Psoas muscle (tissue), 8 donors: ENCODE measurements around the gene MT1H. TPM values are rescaled to one million over a fixed set of nuclear protein-coding genes. Genes with fewer than 3 reads are reported as not detected.

Experiments
- ATAC-seq, 4 donors: fragments of 200-7000 bp; cut with Tn5 transposase; one replicate each; pipeline ENCODE4 v1.9.1; 2020; ENCODE audit warnings: moderate library complexity in 3 of 4, mild to moderate bottlenecking in 2 of 4
- DNase-seq, 2 donors: peaks; one replicate each; pipeline ENCODE4 v3.0.0-alpha.2; 2020
- H3K27ac ChIP-seq: fragments of 200-600 bp; one replicate; pipeline ENCODE4 v1.8.0; 2022
- H3K27me3 ChIP-seq, 3 donors: fragments of 200-600 bp in 1 of 3; one replicate each; pipeline versions ENCODE4 v1.6.1 to v1.8.0; 2013 to 2022; ENCODE audit warnings: low read length in 2 of 3, mild to moderate bottlenecking in 2 of 3, moderate library complexity in 1 of 3; ENCODE audit not compliant: insufficient read depth in 3 of 3
- H3K36me3 ChIP-seq, 2 donors: fragments of 200-600 bp in 1 of 2; one replicate each; pipeline versions ENCODE4 v1.6.1 to v1.8.0; 2013 to 2022; ENCODE audit warnings: low read depth in 1 of 2, mild to moderate bottlenecking in 1 of 2, moderate library complexity in 1 of 2; ENCODE audit not compliant: insufficient read depth in 1 of 2
- H3K4me1 ChIP-seq: fragments of 200-600 bp; one replicate; pipeline ENCODE4 v1.8.0; 2022
- H3K4me3 ChIP-seq: fragments of 200-600 bp; one replicate; pipeline ENCODE4 v1.8.0; 2022; ENCODE audit warnings: mild to moderate bottlenecking
- H3K9me3 ChIP-seq: fragments of 200-600 bp; one replicate; pipeline ENCODE4 v1.8.0; 2022
- CTCF ChIP-seq: fragments of 200-600 bp; IDR thresholded peaks from one replicate; pipeline ENCODE4 v1.8.0; 2022; ENCODE audit warnings: antibody characterized with exemption
- WGBS, 3 donors: extraction: QIAGEN DNeasy Blood & Tissue Kit; methylation state at CpG; one replicate each; pipeline versions ENCODE4 v1.1.6 to v1.1.7; 2013; 5-methylcytosine and 5-hydroxymethylcytosine counted together
- intact Hi-C, 2 donors: fragments of 100-400 bp; cut with DNase I; formaldehyde crosslinking; loops; one replicate each; pipeline versions ENCODE4 v1.11.0 to v1.14.2; 2022
- polyA plus RNA-seq, 3 donors: library from polyadenylated mRNA; stranded (reverse); fragments of 200-250 nt; gene quantifications; one replicate each; pipeline ENCODE4 v1.2.3, GENCODE V29; 2013
- total RNA-seq, 4 donors: library from RNA; stranded (reverse); fragmentation: NEBNext Ultra II Directional in 2 of 4; extraction: Animal tissue kit (Norgen Biotek cat#: 25700) in 2 of 4; gene quantifications; one replicate each; pipeline versions ENCODE4 v1.2.1 to v1.2.4, GENCODE V29; 2021 to 2023
- donor health status: healthy with polysubstance abuse.
- donor health status: DM: no; HTN: no; CAD: no; lungs with moderate emphysema.
- donor health status: Bipolar disorder and iron deficiency.
- donor health status: healthy.
- donor health status: DM: yes; HTN: yes; CAD: no.
- donor health status: DM: no; HTN: no; CAD: no.
- donor health status: DM: no; HTN: no; CAD: no.
- donor health status: DM: yes; HTN: yes; CAD: no.

MT1H gene
- total and polyA plus RNA-seq, 7 donors = not detected

- no peaks in the 10 kb centered on the region for H3K36me3 ChIP-seq
- no peak for TF ChIP-seq CTCF
- H3K9me3 ChIP-seq = no peaks in the 10 kb centered on the region
- intact Hi-C loops = loop anchor here in 1 of 2 donors (5.0 kb wide), 1 partner anchor 33 kb away; no protein-coding TSS in a partner anchor
- peaks cover 5% of the 10 kb centered on the region for H3K4me1 ChIP-seq
- WGBS, 3 donors = 54 to 56% (median 55%) methylated on average over 38 to 40 of the region's 40 CpGs
- ATAC-seq (no peak), DNase-seq (no peak)
- no peak overlapping the region for H3K27ac ChIP-seq
- peaks cover 0 to 2% (median 0%) of the 10 kb centered on the region in 3 donors for H3K27me3 ChIP-seq
- H3K4me3 ChIP-seq = peak overlapping the region; percentile 4
Measured at GRCh38 chr16:56635441-56635967, 34.1 kb upstream of the MT1H start.

- Histone ChIP-seq H3K27ac (no peak overlapping the region), H3K36me3 (no peaks in the 10 kb centered on the region), H3K9me3 (no peaks in the 10 kb centered on the region), H3K4me3 (no peak overlapping the region), H3K27me3 (peaks cover 0 to 2% (median 0%) of the 10 kb centered on the region in 3 donors), H3K4me1 (peaks cover 5% of the 10 kb centered on the region)
- DNase-seq = no peak
- ATAC-seq = no peak
- 72 to 82% (median 76%) methylated on average over 9 of the region's 9 CpGs for WGBS, 3 donors
- no peak for TF ChIP-seq CTCF
- intact Hi-C loops = loop anchor here in 1 of 2 donors (5.0 kb wide), 1 partner anchor 35 kb away; no protein-coding TSS in a partner anchor
Measured at GRCh38 chr16:56636616-56637413, 32.8 kb upstream of the MT1H start.

- WGBS, 3 donors = 10 to 16% (median 14%) methylated on average over 67 to 68 of the region's 68 CpGs
- Histone ChIP-seq H3K4me1 (peaks cover 5% of the 10 kb centered on the region), H3K27me3 (peaks cover 0 to 2% (median 0%) of the 10 kb centered on the region in 3 donors), H3K36me3 (no peaks in the 10 kb centered on the region), H3K9me3 (no peaks in the 10 kb centered on the region), H3K4me3 (peak within 1 kb of the TSS; percentile 69), H3K27ac (peak within 1 kb of the TSS; percentile 65)
- no peak for TF ChIP-seq CTCF
- intact Hi-C loops = loop anchor here in 1 of 2 donors (5.0 kb wide), 1 partner anchor 36 kb away; no protein-coding TSS in a partner anchor
- ATAC-seq (peak; percentile 87 to 91 (median 88)), DNase-seq (peak; percentile 87 to 89)
Measured at GRCh38 chr16:56637814-56638750, 31.5 kb upstream of the MT1H start, which contains the start of gene MT1A. Gene MT1A, plus strand, starts transcription at chr16:56638666. Its CDS starts 73 bp downstream, at chr16:56638739.

GRCh38 chr16:56639045-56639444, 30.6 kb upstream of the MT1H start:
- ATAC-seq (no peak), DNase-seq (no peak)
- Histone ChIP-seq H3K36me3 (no peaks in the 10 kb centered on the region), H3K4me3 (no peak overlapping the region), H3K4me1 (peaks cover 10% of the 10 kb centered on the region), H3K9me3 (no peaks in the 10 kb centered on the region), H3K27me3 (peaks cover 0 to 2% (median 0%) of the 10 kb centered on the region in 3 donors), H3K27ac (no peak overlapping the region)
- intact Hi-C loops = loop anchor here in 1 of 2 donors (5.0 kb wide), 1 partner anchor 37 kb away; no protein-coding TSS in a partner anchor
- WGBS, 3 donors = 52 to 71% (median 54%) methylated on average over 1 of the region's 1 CpG
- no peak for TF ChIP-seq CTCF
